GM03348 (cell line): Measurements from ENCODE around the gene DELE1.
A peak's percentile ranks its signal among the peaks of the same experiment; 100 is the strongest.

Source experiments
- DNase-seq: peaks from one replicate; pipeline ENCODE4 v3.0.0; 2012; ENCODE audit warnings: low spot score

DELE1 gene

DNA sequence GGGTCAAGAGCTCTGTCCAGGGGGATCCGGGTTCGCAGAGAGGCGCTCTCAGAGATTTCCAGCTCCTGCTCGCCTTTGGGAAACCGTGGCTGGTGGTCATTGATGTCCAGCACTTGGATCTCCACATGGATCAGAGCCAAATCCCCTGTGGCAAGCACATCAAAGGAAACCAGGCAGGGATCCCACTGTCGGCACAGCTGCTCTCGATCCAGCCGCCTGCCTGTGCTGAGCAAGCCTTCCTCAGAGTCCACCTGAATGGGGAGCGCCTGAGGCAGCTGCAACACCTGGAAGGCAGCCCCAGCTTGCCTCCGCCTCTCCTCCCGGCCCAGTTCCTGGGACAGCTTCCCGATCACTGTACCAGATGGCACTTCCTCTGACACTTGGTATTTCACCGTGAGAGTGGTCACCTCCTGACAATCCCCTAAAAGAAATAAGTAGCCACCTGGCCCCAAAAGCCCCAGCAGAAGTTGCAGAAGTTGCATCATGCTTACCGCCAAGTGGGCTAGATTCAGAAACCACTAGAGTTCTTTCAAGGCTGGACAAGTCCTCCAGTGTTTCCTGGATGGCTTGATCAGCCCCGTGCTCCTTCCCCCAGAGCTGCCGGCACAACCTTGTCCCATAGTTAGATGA lies 33.8 kb downstream of the DELE1 start:
- DNase-seq, result no peak

DNA sequence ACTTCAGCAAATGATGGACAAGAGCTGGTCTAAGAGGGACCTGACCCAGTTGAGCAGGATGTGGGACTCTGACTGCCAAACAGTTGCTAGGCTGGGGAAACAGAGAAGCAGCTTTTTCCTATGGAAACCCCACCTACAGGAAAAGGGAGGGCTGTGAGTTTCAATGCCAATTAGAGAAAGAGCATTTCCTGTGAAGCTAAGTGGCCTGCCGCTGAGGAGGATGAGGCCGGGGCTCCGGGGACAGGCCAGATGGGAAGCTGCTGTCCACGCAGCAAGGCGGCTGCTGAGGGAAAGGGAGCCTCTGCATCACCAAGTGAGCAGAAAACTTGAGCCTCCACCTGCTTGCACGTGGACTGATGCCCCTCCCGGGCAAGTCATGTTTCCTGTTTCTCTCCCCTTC lies 34.4 kb downstream of the DELE1 start, which contains the start of gene PCDH12:
Gene PCDH12 (minus strand): TSS at position 90 of the 400 bp plus-strand sequence. CDS start 351 bp downstream, outside the sequence.
- no peak for DNase-seq

DNA sequence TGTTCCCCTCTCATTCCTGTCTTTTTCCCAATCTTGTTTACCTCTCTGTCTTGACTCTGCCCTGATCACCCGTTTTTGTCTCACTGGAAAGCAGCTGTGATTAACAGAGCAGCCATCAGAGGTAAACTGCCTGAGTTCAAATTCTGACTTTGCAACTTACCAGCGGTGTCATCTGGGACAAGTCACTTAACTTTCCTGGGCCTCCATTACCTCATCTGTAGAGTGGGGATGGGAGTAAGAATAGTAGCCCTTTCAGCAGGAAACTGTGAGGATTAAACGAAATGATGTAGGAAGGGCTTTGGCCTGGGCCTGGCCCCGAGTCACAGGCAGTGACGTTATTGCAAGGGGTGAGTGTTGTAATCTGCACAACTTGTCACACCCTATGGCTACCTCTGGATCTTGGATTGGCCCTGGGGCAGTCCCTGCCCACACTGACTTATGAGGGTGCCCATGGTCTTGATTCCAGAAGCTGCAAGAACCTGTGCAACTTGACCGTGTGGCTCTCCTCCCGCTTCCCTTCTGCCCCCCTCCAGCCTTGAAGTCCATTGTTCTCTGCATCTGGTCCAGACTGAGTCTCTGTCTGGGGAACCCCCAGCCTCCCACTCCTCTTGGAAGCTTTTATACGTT lies 35.0 kb downstream of the DELE1 start:
- no peak for DNase-seq

DNA sequence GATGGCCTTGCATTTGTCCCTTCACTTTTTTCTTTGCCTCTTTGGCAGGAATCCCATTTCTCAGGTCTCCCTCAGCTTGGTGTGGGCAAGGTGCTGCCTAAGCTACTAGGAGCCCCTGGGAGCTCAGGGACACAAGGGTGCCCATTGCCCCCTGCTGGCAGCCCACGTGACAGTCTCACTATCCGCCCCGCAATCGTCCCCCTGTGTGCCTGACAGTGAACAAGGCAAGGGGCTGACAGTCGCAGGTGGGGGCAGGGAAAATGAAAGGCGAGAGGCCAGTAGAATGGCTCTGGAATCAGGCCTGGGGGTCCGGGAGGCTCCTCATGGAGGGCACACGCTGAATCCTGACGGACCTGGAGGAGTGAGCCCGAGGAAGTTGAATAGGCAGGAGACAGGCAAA lies 36.3 kb downstream of the DELE1 start:
- no peak for DNase-seq

DNA sequence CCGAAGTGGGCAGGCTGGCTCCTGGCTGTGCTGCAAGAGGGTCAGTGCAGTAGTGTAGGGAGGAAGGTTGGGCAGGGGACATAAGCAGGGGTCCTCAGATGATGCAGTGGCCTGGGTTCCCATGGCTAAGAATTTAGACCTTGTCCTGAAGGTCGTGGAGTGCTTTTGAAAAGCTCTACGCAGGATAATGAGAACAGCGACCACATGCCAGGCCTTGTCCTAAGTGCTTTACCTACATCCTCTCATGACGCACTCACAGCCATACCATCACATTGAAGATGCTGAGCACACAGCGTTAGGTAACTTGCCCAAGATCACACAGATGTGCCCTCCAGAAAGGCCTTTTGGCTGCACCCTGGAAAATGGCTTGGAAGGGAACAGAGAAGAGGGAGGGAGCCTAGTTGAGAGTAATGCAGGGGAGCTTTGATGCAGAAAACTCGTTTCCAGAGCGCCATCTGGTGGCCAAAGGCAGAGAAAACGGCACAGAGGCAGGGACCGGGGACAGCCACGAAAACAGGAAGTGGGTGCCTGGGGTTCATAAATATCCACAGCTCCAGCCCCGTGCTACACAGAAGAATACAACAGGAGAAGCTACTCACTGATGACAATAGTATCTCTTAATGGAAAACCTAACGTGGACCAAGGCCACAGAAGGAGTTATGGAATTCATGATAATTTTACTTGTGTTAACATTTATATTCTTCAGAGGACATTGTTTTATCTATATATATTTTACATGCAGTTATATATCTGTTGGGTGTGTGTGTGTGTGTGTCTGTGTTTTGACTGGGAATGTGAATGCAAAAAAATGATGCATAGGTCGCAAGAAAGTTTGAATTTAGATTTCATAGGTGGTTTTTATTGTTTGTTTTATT lies 37.0 kb downstream of the DELE1 start:
- peak; percentile 92 for DNase-seq

DNA sequence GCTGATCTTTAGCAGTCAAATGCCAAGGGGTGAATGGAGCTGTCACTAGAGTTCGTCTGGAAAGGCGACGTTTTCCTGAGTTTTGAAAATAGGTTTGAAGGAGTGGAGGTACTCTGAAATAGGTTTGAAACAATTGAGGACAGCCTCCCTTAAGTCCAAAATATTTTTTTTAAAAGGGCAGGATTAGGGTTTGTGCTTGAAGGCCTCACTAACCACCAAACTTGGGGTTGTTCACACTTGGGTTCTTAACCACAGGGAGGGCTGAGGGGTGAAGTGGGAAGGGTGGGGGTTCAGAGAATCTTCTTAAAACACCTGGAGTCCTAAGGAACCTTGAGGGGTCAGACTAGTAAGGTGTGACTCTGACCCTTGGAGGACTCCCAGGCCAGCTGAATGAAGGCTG lies 37.8 kb downstream of the DELE1 start:
- DNase-seq, result no peak

DNA sequence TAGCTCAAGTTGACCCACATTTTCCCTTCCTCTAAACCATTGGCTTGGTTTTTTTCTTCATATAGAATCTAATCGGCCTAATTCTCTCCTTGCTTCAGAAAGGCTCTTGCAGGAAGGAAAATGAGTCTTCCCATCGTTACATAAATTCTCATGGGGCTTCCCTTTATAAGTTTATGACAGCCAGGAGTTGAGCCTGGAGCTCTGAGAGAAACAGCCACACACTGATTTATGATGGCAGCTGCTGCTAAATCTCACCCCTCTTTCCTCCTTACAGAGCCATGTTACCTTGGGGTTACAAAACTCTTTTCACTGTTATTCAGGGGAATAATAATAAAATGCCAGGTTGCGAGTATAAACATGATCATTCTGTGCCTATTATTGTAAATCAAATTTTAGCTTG lies 40.0 kb downstream of the DELE1 start:
- DNase-seq, result no peak

DNA sequence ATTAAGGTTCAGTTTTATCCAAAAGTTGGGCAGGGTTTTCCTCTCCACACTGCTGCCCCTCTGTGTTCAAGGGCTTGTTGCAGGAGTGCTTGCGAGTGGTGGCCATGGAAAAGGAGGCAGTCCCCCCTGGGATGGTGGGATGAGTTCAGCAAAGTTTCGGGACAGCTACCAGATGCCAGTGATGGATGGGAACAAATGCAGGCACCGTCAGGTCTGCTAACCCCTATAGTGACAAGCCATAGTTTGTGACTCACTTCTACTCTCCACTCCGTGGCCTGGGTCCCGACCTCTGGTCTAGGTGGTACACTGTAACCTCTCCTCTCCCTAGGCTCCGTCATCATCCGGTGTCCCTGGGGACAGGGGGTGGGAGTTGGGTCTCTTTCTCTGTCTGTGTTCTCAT lies 41.4 kb downstream of the DELE1 start:
- DNase-seq, result no peak

DNA sequence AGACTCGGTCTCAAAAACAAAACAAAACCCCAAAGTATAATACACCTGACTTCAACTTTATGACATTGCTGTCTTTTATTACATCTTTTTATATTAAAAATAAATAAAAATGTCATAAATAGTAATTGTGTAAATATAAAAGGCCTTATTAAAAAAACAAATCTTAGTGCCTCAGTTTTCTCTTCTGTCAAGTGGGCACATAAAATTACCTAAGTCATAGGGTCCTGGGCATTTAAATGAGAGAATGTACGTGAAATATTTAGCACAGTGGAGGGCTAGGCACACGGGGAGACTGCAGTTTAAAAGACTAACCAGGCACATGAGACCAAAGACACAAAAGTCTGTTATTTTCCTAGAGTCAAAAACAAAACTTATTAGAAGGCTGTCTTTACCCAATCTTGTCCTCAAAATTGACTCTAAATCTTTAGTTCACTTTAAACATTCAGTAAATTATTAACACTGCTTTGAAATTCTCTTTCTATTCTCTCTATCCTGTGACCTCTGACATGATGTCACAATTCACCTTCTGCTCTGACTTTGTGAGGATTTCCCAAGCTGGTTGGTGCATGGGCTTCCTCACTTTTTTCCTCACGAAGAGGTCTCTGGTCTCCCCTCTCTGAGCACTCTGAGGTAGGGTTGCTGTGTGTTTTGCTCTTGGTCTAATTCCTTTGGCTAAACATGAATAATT lies 42.7 kb downstream of the DELE1 start:
- no peak for DNase-seq

DNA sequence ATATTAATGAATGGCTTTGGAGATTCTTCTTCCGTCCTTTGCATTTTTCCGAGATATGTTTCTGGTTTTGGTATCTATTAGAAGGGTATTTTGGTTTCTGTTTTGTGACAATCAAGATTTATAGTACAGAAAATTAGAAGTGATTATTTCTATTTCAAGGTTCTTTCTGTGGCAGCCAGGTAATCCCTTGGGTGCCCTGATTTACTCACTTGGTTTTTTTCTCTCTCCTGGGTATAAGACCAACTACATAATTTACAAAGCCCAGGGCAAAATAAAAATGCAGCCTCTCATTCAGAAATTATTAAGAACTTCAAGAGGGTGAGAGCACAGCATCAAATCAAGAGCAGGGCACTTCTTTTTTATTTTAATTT lies 43.3 kb downstream of the DELE1 start:
- no peak for DNase-seq

DNA sequence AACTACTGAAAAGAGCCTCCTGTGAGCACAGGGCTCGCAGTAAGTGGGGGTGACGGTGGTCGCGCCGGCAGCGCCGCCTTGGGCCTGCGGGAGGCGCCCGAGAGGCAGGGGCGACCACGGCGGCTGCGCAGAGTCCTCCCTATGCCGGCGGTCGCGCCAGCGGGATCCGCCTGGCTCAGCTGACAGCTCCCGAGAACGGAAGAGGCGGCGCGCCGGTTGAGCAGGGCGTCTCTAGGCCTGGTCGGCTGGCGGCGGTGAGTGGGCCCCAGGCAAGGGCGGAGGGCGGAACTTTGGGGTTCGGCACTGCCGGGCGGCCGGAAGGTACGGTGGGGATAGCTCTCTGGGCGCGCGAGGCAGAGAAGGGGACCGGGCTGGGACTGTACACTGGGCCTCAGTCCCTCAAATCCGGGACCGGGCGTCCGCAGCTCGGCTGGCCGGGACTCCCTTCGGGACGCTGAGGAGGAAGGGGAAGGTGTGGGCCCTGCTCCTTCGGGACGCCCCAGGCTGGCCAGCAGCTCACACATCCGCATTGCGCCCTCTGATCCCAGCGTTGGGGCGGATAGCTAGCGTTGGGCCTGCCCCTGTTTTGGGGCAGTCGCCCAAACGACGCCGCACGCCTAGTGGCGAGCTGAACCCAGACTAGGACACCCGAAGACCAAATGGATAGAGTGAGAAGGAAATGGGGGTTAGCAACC lies 45.4 kb downstream of the DELE1 start, which contains the start of gene RNF14:
Gene RNF14 (plus strand): TSS at position 192 of the 695 bp plus-strand sequence. CDS start 4,484 bp downstream, outside the sequence.
- DNase-seq, result peak; percentile 99

DNA sequence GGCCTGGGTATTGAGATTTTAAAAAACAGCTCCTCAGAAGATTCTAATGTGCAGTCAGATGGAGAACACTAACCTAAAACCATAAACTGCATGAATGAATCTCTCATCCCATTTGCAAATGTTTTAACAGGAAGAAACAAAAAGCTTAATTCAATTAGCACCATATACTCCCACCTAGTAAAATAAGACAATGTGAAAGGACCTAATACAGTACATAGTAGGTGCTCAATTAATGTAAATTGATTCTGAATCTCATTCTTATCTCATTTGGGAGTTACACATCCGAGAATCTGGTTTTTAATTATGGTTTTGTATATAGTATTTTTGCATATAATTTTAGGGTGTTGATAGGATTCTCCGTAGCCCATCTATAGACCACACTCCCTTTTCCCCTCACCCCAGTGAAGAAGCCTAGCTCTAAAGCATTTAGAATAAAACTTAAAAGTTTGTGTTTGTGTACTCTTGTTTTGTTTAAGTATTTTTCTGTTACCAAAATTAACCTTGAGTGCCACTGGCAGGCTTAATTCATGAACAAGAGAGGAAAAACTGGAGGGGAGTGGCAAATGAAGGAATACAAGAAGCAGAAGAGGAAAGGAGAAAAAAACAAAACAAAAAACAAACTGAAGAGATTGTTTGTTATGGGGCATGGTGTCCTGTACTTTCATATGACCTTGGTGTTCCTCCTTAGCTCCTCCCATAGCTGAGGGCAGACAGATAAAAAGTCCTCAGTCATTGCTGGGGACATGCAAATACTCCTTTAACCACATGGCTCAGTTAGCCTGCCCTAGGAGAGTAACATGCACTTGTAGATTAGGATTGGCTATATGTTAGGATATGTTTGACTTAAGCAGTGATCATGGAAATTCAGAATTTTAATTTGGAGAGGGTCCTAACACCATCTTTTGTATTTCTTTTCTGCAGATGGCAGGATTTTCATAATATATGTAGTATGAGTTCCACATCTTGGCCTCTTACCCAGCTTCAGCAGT lies 46.4 kb downstream of the DELE1 start:
- DNase-seq, result peak; percentile 40

DNA sequence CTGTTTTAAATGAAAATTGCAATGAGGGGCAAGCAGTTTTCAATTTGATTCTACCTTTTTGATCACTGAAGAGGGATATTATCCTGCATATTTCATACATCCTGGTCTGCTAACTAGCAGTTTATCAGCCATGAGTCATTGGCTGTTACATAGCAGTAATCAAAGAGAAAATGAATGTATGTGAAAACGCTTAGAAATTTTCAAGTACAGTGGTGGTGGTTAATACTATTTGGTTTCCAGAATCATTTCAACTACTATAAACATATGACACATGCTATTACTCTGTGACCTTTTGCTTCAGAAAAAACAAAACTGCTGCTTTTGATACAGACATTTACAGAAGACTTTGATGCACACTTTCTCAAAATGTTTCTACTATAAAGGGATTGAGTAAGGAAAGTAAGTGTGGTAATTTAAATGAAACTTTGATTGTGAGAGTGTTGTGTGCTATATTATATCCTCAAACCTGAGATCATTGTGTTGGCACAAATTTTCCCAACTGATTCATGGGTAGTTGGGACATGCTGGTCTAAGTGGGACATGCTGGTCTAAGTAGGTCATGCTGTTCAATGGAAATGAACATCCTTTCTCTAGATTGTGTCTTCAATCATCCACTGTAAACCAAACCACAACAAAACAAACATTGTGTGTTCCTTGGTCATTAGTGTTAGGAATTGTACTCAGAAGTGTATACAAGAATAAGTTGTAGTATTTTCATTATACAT lies 50.4 kb downstream of the DELE1 start:
- no peak for DNase-seq

DNA sequence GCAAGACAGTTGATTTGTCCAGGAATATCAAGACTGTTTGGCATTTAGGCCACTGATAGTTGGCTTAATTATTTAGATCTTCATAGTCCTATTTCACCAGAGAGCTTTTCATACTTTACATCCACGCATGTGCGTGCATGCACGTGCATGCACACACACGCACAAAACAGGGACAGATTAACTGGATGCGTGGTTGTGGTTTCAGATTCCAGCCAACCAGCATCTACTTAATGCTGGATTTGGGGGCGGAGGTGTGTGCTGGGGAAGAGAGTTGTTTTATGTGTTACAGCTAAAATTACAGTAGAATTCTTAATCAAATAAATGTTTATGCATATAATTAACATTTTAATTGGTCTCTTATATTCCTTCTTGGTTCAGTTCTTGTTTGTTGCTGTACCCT lies 52.5 kb downstream of the DELE1 start:
- DNase-seq, result no peak

DNA sequence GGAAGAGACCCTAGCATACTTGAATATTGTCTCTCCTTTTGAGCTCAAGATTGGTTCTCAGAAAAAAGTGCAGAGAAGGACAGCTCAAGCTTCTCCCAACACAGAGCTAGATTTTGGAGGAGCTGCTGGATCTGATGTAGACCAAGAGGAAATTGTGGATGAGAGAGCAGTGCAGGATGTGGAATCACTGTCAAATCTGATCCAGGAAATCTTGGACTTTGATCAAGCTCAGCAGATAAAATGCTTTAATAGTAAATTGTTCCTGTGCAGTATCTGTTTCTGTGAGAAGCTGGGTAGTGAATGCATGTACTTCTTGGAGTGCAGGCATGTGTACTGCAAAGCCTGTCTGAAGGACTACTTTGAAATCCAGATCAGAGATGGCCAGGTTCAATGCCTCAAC lies 54.7 kb downstream of the DELE1 start:
- DNase-seq, result no peak

DNA sequence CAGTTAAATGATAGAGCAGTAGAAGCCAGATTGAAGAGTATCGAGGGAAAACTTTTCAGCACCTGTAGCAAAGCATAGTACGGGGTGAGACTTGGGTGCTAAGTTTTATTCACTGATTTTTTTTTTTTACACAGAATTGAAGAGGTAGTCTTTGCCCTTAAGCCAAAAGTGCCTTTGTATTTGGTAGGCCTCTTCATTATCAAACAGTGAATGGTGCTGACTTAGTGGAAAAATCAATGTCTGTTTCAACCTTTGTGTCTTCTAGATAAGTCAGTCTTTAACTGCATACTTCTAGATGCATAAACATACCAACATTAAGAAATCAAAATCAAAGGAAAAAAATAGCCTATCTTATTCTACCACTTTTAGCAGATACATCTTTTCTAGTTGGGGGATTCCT lies 59.0 kb downstream of the DELE1 start:
- no peak for DNase-seq

DNA sequence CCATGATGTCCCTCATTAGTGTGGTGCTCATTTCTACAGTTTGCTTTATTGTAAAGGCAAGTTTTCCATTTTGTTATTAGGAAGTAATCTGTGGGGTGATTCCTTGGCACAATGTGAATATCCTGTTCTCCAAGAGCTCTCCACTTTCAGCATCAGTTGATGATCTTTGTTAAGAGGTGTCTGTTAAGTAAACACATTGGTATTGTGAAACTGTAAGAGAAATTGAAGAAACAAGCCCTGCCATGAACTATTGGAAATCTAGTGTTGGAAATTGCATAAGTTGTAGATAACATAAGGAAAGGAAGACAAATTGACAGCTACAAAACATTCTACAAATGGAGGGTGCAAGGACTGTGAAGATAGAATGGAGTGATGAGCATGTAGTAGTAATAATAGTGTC lies 62.4 kb downstream of the DELE1 start:
- DNase-seq, result no peak

DNA sequence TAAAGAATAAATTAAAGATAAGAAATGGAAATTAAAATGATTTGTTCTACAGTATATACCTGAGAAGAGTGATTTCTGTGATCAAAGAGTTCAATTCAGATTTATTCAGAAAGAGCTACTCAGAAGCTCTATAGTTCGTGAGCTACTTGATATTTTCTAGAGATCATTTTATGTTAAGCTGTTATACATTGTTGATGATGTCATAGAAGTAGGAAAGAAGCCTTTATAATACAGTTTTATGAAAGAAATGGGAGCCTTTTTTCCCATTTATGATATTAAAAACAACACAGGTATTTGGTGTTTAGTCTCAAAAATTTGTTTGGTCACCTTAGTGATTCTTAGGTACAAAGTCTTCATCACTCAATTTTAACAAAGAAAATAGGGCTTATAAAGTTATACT lies 66.0 kb downstream of the DELE1 start:
- no peak for DNase-seq
